Measurements from ENCODE around the gene DERL3. TPM values are rescaled to one million over a fixed set of nuclear protein-coding genes. Genes with fewer than 3 reads are reported as not detected.

DERL3 gene
- total and polyA plus RNA-seq, 12 donors: 0.36 to 4.3 (median 2.6) TPM; not detected in 1

DNA sequence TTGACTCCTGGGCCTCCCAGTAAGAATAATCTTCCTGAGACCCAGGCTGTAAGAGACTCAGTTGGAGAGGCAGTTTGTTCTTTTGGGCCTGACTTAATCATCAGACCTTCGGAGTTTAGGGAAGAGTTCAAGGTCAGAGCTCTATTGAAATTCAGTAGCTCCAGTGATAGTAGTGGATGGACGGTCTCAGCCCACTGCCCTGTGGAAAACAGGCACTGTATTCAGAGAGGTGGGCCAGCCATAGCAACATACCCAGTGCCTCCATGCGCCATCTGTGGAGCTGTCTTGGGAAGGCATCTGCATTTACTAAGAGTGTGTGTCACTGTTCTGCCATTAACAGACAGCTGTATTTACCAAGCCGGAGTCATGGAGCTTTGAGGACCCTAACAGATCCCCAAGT is 49.2 kb downstream of the DERL3 start:
- intact Hi-C loops (cut with DNase I): no loop called here
- H3K27ac ChIP-seq: peak overlapping the region in 4 of 5 donors; percentile 29 to 56 (median 36)
- H3K4me3 ChIP-seq: no peak overlapping the region
- DNase-seq: no peak
- TF ChIP-seq CTCF (IDR thresholded peaks at IDR 0.05) (no peak), POLR2A (IDR thresholded peaks at IDR 0.05) (no peak)
- H3K4me1 ChIP-seq (replicated peaks in 1 of 2): peaks cover 46 to 56% of the 10 kb centered on the region in 2 donors
- WGBS, 4 donors: 54 to 63% (median 59%) methylated on average over 4 of the region's 4 CpGs
- no peaks in the 10 kb centered on the region for H3K9me3 ChIP-seq (replicated peaks in 1 of 3)
- H3K36me3 ChIP-seq (replicated peaks in 1 of 2): peaks cover 0 to 25% of the 10 kb centered on the region in 2 donors
- H3K27me3 ChIP-seq: no peaks in the 10 kb centered on the region

DNA sequence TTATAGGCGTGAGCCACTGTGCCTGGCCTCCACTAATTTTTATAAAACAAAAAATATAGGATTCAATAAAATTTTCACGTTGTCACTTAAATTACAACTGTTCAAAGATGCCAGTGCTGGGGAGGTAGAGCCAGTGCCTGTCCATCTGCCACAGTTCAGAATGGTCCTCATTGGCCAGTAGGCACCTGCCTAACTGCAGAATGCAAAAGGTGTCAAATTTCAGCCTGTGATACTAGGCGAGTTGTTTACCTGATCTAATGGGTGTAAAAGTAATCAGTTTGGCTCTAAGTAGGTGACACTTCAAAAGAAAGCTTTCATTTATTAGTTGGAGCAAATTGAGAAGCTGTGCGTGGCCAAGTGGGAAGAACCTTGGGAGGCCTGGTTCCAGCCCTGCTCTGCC is 49.7 kb downstream of the DERL3 start:
- Histone ChIP-seq H3K4me1 (replicated peaks in 1 of 2) (peaks cover 46 to 56% of the 10 kb centered on the region in 2 donors), H3K27ac (peak overlapping the region in 4 of 5 donors; percentile 29 to 56 (median 36)), H3K4me3 (no peak overlapping the region), H3K27me3 (no peaks in the 10 kb centered on the region), H3K9me3 (replicated peaks in 1 of 3) (no peaks in the 10 kb centered on the region), H3K36me3 (replicated peaks in 1 of 2) (peaks cover 0 to 20% of the 10 kb centered on the region in 2 donors)
- TF ChIP-seq POLR2A (IDR thresholded peaks at IDR 0.05) (no peak), CTCF (IDR thresholded peaks at IDR 0.05) (no peak)
- WGBS, 4 donors: 58 to 68% (median 66%) methylated on average over 4 of the region's 4 CpGs
- intact Hi-C loops (cut with DNase I): no loop called here
- DNase-seq: no peak

DNA sequence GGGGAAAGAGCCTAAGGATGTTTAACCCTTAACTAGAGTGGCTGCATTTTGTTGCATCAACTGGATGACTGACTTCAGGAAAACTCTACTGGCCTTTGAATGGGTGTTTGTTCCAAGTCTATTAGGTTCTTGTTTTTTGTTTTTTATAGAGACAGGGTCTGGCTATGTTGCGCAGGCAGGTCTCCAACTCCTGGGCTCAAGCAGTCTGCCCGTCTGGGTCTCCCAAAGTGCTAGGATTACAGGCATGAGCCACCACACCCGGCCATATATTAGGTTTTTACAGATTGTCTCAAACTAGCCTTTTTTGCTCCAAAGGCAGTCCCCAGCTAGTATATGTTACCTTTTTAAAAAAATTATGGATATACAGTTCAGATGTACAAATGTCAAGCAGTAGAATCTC is 50.9 kb downstream of the DERL3 start:
- peaks cover 46 to 56% of the 10 kb centered on the region in 2 donors for H3K4me1 ChIP-seq (replicated peaks in 1 of 2)
- 62 to 75% (median 63%) methylated on average over 3 of the region's 3 CpGs for WGBS, 4 donors
- peak overlapping the region in 1 of 5 donors; percentile 100 for H3K27ac ChIP-seq
- H3K9me3 ChIP-seq (replicated peaks in 1 of 3): no peaks in the 10 kb centered on the region
- no peak for TF ChIP-seq CTCF (IDR thresholded peaks at IDR 0.05)
- TF ChIP-seq POLR2A (IDR thresholded peaks at IDR 0.05): no peak
- DNase-seq: no peak
- intact Hi-C loops (cut with DNase I): no loop called here
- peak overlapping the region in 3 of 4 donors; percentile 39 to 76 (median 52) for H3K4me3 ChIP-seq
- peaks cover 0 to 9% of the 10 kb centered on the region in 2 donors for H3K36me3 ChIP-seq (replicated peaks in 1 of 2)
- H3K27me3 ChIP-seq: no peaks in the 10 kb centered on the region

DNA sequence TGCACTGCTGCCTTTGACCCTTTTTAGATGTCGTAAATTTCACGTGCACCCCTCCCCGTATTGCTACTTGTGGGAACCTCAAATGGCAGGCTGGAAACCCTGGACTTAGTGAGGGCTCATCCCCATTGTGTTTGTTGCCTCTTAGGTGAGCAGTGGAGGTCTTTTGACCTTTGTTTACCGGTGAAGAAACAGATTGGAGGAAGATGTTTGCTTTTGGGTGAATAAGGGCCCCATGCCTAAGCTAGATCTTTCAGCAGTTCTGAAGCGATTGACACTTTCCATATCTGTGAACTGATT is 51.3 kb downstream of the DERL3 start:
- DNase-seq: no peak
- H3K4me3 ChIP-seq: peak overlapping the region; percentile 39 to 91 (median 64)
- no peaks in the 10 kb centered on the region for H3K27me3 ChIP-seq
- intact Hi-C loops (cut with DNase I): no loop called here
- peaks cover 46 to 56% of the 10 kb centered on the region in 2 donors for H3K4me1 ChIP-seq (replicated peaks in 1 of 2)
- H3K27ac ChIP-seq: peak overlapping the region in 3 of 5 donors; percentile 97 to 100 (median 97)
- WGBS, 4 donors: 1 to 15% (median 2%) methylated on average over 4 to 5 of the region's 5 CpGs
- no peak for TF ChIP-seq CTCF (IDR thresholded peaks at IDR 0.05)
- no peak for TF ChIP-seq POLR2A (IDR thresholded peaks at IDR 0.05)
- no peaks in the 10 kb centered on the region for H3K9me3 ChIP-seq (replicated peaks in 1 of 3)
- H3K36me3 ChIP-seq (replicated peaks in 1 of 2): peaks cover 0 to 6% of the 10 kb centered on the region in 2 donors

All from adrenal gland (tissue), 12 donors.